Kidney capillary endothelial cell (primary cell): ENCODE results near the gene KXD1.
"Not testable (repeated sequence)": the region's sequence is repeated elsewhere in the genome, so short reads cannot be mapped to it uniquely, and the experiment has no call there.

Experiments used
- DNase-seq: peaks from one replicate; pipeline ENCODE4 v3.0.0-alpha.2; 2018; ENCODE audit warnings: low spot score

KXD1 gene, protein sequence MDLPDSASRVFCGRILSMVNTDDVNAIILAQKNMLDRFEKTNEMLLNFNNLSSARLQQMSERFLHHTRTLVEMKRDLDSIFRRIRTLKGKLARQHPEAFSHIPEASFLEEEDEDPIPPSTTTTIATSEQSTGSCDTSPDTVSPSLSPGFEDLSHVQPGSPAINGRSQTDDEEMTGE

DNA sequence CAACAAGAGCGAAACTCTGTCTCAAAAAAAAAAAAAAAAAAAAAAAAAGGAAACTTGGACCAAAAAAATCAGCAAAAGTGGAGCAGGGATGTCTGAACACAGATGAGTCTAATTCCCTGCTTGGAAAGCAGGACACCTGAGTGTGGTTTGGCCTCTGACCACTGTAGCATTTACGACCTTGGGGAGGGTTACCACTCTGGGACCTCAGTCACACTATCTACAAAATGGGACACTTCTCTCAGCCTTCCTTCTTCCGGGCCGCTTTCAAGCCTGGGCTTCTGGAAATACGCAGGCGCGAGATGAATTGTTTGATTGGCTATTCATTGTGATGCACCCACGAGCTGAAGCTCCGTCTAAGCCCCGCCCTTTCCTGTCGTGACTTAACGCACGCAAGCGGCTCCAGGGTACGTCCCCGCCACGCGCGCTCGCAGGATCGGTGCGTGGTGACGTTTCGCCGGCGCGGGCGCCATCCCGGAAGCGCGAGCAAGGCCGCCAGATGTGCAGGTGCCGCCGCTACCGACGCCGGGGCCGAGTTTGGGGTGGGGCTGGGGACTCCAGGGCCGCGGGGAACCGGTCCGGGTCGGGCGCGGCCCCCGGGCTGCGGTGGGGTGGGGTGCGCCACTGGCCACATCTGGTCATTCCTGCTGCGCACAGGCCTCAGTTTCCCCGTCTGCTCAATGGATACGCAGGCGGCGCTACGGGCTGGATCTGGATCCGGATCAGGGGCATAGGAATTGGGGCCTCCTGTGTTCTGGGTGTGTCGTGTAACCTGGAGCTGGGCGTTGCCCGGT, at the start of gene KXD1:
KXD1 (plus strand) TSS at position 460 of the 791 bp plus-strand sequence. CDS start 4,187 bp downstream, outside the sequence.
- peak; percentile 96 for DNase-seq

- no peak for DNase-seq
Measured at GRCh38 chr19:18508585-18508984, 49.1 kb upstream of the KXD1 start.

DNA sequence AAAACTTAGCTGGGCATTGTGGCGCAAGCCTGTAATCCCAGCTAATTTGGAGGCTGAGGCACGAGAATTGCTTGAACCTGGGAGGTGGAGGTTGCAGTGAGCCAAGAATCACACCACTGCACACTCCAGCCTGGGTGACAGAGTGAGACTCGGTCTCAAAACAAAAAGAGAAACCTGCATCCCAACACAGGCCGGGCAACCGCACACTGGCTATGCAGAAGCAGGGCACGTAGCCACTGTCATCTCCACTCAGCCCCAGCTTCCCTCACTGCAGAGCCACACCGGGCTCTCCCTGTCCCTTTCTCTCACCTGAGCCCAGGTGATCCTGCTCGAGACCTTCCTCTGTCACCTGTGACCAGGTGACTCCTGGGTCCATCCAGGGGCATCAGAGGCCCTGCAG, 47.5 kb upstream of the KXD1 start:
- no peak for DNase-seq

- no peak for DNase-seq
Measured at GRCh38 chr19:18513868-18514267, 43.8 kb upstream of the KXD1 start.

GRCh38 chr19:18514800-18515682, 42.6 kb upstream of the KXD1 start:
- DNase-seq = peak; percentile 67

DNA sequence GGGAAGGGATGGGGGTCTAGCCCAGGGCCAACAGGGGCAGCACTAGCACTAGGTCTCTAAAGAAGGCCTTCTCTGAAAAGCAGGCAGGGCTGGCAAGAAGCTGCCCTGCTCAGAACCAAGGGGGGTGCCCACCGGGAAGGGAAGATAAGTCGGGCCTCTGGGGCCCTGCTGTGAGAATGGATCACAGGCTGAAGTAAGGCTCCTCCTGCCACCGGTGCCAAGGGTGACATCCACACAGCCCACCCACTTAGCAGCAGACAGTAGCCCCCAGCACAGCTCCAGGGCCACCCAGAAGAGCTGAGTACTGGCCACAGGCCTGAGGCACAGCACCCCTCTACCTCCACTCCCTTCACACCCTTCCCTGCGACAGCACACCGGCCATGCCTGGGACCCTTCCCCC, 41.7 kb upstream of the KXD1 start:
- no peak for DNase-seq

- DNase-seq = no peak
Measured at GRCh38 chr19:18517606-18518005, 40.1 kb upstream of the KXD1 start.

DNA sequence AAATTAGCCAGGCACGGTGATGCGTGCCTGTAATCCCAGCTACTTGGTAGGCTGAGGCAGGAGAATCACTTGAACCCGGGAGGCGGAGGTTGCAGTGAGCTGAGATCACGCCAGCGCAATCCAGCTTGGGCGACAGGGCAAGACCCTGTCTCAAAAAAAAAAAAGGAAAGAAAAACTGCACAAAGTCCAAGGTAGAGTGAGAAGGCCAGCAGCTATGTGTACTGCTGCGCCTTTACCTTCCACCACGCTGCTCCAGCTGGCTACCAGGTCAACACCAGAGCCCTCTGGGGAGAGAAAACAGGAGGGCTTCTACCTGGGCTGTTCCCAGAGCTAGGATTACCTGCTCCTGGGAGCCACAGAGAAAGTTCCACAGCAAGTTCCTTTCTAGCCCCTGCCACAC, 39.0 kb upstream of the KXD1 start:
- no peak for DNase-seq

DNA sequence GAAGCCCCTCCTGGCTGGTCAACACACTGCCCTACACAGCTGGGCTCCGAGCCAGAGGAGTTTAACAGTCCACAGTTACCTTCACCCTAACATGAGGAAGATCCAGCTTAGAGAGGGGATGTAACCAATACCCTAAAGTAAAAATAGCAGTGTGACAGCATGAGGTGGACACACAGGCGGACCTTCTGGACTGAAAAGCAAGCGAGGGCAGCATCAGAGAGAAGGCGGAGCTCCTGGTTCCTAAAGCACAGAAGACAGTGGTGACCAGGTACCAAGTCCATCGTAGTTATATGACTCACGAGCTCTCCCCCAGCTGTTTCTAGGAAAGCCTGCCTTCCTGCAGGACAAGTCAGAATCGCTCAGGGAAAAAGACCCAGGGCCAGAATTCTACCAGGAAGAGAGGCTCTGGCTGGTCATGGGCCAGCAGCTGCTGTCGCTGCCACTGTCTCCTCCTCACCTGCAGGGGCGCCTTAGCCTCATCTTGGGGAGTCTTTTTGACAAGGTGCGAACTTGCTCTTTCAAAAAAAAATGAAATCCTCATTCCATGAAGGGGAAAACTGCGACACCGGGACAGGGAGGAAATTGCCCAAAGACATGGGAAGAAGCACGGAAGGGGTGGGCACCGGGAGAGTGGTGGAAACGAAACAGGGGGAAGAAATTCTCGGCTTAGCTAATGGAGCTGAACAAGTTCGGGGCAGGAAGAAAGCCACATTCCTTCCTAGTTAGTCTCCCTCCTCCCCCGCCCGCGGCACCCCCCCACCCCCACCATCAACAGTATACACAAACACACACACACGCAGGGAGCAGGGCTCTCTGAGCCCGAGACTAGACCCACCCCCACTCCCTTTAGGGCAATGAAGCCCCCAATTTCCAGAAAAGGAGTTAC, 37.5 kb upstream of the KXD1 start:
- peak; percentile 78 for DNase-seq

DNA sequence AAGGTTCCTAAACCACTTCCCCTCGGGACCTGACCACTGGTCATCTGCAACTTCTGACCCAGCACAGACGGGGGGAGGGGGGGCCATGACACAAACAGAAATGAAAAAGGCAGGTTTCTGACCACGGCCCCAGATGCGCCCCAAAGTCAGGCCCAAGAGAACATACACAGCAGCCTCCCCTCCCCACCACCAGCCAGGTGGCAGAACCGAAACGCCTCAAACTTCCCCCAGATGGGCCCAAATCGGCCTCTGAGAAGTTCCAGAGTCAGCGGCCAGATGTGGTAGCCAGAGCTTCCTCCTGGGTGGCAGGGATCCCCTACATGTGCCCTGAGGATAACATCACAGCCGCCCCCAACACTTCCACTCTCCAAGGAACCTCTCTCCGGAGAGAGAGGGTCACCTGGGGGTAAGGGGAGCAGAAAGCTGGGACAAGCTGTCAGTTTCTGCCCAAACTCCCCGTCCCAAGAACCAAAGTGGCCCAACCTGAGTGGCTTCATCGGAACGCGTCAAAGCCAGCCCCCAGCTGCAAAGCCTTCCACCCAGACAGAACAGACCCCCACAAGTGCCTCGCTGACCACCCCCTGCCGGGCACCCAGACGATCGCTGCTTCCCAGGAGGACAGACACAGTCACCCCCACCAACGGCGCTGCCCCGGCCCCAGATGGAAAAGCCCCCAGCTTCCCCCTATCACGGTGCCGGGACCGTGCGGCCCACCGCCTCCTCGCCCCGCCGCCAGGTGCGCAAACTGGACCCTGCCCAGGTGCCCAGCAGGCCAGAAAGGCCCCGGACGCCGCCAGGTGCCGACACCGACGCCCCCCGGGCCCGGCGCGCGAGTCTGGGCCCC, 36.6 kb upstream of the KXD1 start:
- DNase-seq = no peak

- DNase-seq = no peak
Measured at GRCh38 chr19:18521692-18522123, 36.0 kb upstream of the KXD1 start, which contains the start of gene ELL. Gene ELL, minus strand, starts transcription at chr19:18522070. Its CDS starts 15 bp downstream, at chr19:18522055.

DNA sequence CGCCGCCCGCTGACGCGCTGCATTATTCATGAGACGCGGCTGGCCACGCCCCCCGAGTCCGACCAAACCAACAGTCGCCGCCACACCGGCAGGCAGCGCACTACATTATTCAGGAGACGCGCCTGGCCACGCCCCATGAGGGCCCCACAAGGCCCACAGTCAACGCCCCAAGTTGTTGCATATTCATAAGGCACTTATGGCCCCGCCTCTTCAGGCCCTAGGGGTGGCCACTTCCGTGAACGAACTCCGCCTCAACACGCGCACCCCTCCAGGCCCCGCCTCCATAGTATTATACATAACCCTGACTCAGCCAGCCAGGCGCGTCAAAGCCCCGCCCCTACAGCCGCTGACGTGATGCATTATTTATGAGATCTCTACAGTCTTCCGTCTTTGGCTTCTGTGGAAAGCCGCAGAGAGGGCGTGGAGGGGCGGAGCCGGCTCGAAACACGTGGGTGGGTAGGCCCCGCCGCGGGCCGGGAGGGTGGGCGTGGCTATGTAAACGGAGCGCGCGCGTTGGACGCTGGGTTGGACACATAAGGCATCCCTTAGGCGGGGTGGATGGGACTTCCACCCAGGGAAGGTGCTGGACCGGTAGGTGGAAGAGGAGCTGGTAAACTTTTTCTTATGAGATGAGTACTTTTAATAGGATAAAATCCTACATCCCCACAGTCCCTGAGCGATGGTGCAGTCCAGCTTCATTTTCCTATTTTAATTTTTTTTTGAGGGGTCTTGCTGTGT, 35.4 kb upstream of the KXD1 start:
- DNase-seq = peak; percentile 99

- not testable (repeated sequence) for DNase-seq
Measured at GRCh38 chr19:18522862-18523440, 34.7 kb upstream of the KXD1 start.

DNA sequence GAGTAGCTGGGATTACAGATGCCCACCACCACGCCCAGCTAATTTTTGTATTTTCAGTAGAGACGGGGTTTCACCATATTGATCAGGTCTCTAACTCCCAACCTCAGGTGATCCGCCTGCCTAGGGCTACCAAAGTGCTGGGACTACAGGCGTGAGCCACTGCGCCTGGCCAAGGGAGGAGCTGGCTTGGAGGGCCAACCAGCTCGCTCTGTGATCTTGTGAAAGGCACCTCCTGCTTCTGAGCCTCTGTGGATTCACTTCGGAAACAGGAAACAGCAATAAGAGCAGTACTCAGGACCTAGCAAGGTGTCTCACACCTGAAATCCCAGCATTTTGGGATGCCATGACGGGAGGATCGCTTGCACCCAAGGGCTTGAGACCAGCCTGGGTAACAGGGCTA, 33.8 kb upstream of the KXD1 start:
- DNase-seq = no peak

DNA sequence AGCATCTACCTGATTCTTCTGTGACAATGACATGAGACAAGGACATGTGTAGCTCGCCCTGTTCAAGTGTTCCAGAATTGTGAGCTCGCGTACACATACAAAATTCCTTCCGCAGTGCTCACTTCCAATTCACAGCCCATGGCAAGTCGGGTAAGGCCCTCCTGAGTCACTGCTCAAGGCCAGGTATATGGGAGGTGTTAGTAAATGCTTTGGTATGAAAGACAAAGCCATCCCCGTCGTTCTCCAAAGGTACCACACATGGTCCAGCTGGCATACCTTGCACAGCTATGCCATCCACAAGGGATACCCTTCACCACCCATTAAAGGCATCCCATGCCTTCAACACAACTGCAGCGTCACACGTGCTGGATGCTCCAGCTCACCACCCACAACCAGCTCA, 31.4 kb upstream of the KXD1 start:
- DNase-seq = no peak

DNA sequence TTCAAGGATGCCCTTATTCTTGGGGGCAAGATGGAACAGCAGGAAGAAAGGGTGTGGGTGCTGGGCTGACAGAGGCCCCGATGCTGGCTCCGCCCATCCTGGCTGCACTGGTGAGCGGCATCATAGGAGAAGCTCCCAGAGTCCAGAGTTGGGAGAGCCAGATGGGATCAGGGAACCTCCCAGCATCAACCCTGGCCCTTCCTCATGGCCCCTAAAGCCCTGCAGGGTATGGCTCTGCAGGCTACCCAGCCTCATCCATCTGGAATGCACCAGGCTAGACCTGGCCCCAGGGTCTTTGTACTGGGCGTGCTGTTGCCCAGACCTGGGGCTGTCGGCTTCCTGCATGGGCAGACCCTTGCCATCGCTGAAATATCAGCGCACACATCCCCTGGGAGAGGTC, 27.9 kb upstream of the KXD1 start:
- DNase-seq = no peak

GRCh38 chr19:18531485-18531884, 26.2 kb upstream of the KXD1 start:
- no peak for DNase-seq

DNA sequence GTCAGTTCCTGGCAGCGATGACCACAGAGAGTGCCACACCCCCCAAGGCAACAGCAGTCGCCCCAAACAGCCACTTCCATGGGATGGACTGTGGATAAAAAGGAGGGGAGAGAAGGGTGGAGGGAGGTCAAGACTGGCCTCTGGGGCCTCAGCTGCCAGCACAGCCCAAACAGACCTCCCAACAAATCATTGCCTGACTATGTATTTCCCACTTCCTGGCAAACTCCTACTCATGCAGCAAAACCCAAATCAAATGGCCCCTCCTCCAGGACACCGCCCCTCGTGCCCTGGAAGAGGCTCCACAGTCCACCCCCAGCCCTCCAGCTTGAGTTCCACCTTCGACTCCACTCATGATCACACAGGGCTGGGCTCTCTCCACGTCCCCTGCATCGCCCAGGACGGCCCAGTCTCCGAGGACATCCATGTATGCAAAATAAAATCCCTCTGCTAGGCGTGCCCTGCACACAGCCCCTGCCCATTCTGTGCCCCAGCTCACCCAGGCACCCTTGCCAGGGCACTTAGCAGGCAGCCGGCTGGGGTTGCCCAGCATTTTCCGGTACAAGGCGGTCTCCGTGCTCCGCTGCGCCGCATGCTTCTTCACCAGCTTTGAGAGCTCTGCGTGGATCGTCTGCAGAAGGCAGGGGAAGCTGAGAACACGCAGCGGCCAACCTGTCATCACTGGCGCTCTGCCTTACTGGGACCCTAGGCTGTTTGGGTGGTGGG, 25.3 kb upstream of the KXD1 start:
- no peak for DNase-seq

DNA sequence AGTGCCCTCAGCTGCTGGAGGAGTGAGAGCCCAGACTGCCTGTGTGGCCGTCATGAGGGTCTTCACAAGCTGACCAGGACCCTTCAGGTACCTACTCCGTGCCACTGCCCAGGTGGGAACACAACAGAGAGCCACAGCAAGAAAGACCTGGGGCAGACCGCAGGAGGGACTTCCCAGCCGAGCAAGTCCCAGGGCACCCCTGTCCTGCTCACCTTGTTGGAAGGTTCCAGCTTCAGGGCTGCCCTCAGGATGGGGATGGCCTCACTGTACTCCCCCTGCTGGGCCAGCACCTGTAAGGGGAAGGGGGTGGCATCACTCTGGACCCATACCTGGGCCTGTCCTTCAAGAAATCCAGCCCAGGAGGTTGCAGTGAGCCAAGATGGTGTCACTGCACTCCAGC, 24.6 kb upstream of the KXD1 start:
- DNase-seq = no peak
